DND-41 (cell line): Measurements from ENCODE around the gene IGSF22.

Experiments used
- CTCF ChIP-seq: IDR thresholded peaks from 2 replicates; pipeline ENCODE4 v1.5.1; 2012; ENCODE audit warnings: borderline replicate concordance, low read length, moderate library complexity, mild to moderate bottlenecking; ENCODE audit not compliant: poor library complexity, severe bottlenecking; ENCODE audit errors: extremely low read depth
- EZH2 ChIP-seq: IDR thresholded peaks from 3 replicates; pipeline ENCODE4 v1.6.1; 2012; ENCODE audit warnings: borderline replicate concordance, low read depth, mild to moderate bottlenecking, moderate library complexity, low read length, inconsistent platforms; ENCODE audit not compliant: severe bottlenecking

GRCh38 chr11:18699848-18700261, 26.1 kb downstream of the IGSF22 start:
- TF ChIP-seq CTCF: no peak
- TF ChIP-seq EZH2: no peak
